Astrocyte (in vitro differentiated cells and primary cell): ENCODE results near the gene INPP5F. TPM values are rescaled to one million over a fixed set of nuclear protein-coding genes. Genes with fewer than 3 reads are reported as not detected.

ENCODE experiments used
- DNase-seq: peaks from one replicate; pipeline ENCODE4 v3.0.0-alpha.2; 2010; ENCODE audit warnings: low read depth
- FAIRE-seq: peaks from 2 replicates; lab custom pipeline; 2011; peaks lifted over from hg19 to GRCh38; lab: Jason Lieb, UNC
- H2AFZ ChIP-seq: 2 replicates; pipeline ENCODE4 v1.6.0; 2012; ENCODE audit warnings: low read depth, low read length, inconsistent platforms
- H3K27ac ChIP-seq: 2 replicates; pipeline ENCODE4 v1.5.1; 2011; ENCODE audit warnings: low read depth, low read length, inconsistent platforms
- H3K27me3 ChIP-seq: 2 replicates; pipeline ENCODE4 v1.6.0; 2011; ENCODE audit warnings: low read length, inconsistent platforms; ENCODE audit not compliant: insufficient read depth
- H3K36me3 ChIP-seq: 2 replicates; pipeline ENCODE4 v1.5.1; 2011; ENCODE audit warnings: low read length, inconsistent platforms; ENCODE audit not compliant: insufficient read depth
- H3K4me1 ChIP-seq: 2 replicates; pipeline ENCODE4 v1.5.1; 2011; ENCODE audit warnings: low read length, inconsistent platforms; ENCODE audit not compliant: insufficient read depth
- H3K4me2 ChIP-seq: 2 replicates; pipeline ENCODE4 v1.6.0; 2012; ENCODE audit warnings: low read length, inconsistent platforms
- H3K4me3 ChIP-seq: 2 replicates; pipeline ENCODE4 v1.5.1; 2011; ENCODE audit warnings: low read depth, mild to moderate bottlenecking, low read length, inconsistent platforms; ENCODE audit not compliant: insufficient read depth
- H3K79me2 ChIP-seq: 2 replicates; pipeline ENCODE4 v1.6.0; 2012; ENCODE audit warnings: mild to moderate bottlenecking, low read length, inconsistent platforms; ENCODE audit not compliant: insufficient read depth
- H3K9ac ChIP-seq: 2 replicates; pipeline ENCODE4 v1.6.0; 2012; ENCODE audit warnings: mild to moderate bottlenecking, low read length, inconsistent platforms
- H3K9me3 ChIP-seq: 2 replicates; pipeline ENCODE4 v1.5.1; 2012; ENCODE audit warnings: low read depth, mild to moderate bottlenecking, low read length, inconsistent platforms; ENCODE audit not compliant: insufficient read depth
- H4K20me1 ChIP-seq: 2 replicates; pipeline ENCODE4 v1.6.0; 2012; ENCODE audit warnings: low read length, inconsistent platforms; ENCODE audit not compliant: insufficient read depth
- H3K27ac Mint-ChIP-seq: one replicate; pipeline ENCODE4 v1.8.0; 2021; ENCODE audit warnings: mild to moderate bottlenecking, mixed read lengths; ENCODE audit not compliant: unreplicated experiment
- H3K27me3 Mint-ChIP-seq: one replicate; pipeline ENCODE4 v1.8.0; 2021; ENCODE audit warnings: low read depth, mixed read lengths; ENCODE audit not compliant: unreplicated experiment
- H3K36me3 Mint-ChIP-seq: one replicate; pipeline ENCODE4 v1.8.0; 2021; ENCODE audit warnings: low read depth, mixed read lengths; ENCODE audit not compliant: unreplicated experiment
- H3K4me1 Mint-ChIP-seq: one replicate; pipeline ENCODE4 v1.8.0; 2021; ENCODE audit warnings: low read depth, mixed read lengths; ENCODE audit not compliant: unreplicated experiment
- H3K4me3 Mint-ChIP-seq: one replicate; pipeline ENCODE4 v1.8.0; 2021; ENCODE audit warnings: mild to moderate bottlenecking, moderate library complexity, mixed read lengths; ENCODE audit not compliant: unreplicated experiment
- H3K9me3 Mint-ChIP-seq: one replicate; pipeline ENCODE4 v1.8.0; 2021; ENCODE audit warnings: mild to moderate bottlenecking, mixed read lengths; ENCODE audit not compliant: unreplicated experiment
- CTCF ChIP-seq: IDR thresholded peaks from 2 replicates; pipeline ENCODE4 v1.5.1; 2011; ENCODE audit warnings: low read depth, mild to moderate bottlenecking, inconsistent platforms, low read length, moderate library complexity; ENCODE audit not compliant: insufficient read depth
- EZH2 ChIP-seq: IDR thresholded peaks from 2 replicates; pipeline ENCODE4 v1.6.1; 2012; ENCODE audit warnings: mild to moderate bottlenecking, low read length, inconsistent platforms; ENCODE audit not compliant: insufficient read depth
- total RNA-seq: library from RNA; stranded (reverse); gene quantifications from 2 replicates; pipeline ENCODE4 v1.2.1, GENCODE V29; 2021

Gene INPP5F
- total RNA-seq, 1 donor from 2014 or later, result 101 TPM

- H3K4me1 ChIP-seq, result peaks cover 5% of the 10 kb centered on the region
- H3K4me3 ChIP-seq, result no peak overlapping the region
- Mint-ChIP-seq H3K27ac (no peak overlapping the region), H3K27me3 (peaks cover 2% of the 10 kb centered on the region), H3K4me3 (no peak overlapping the region), H3K4me1 (peaks cover 4% of the 10 kb centered on the region), H3K9me3 (peaks cover 11% of the 10 kb centered on the region), H3K36me3 (peaks cover 2% of the 10 kb centered on the region)
- no peak overlapping the region for H3K4me2 ChIP-seq
- no peak overlapping the region for H2AFZ ChIP-seq
- no peaks in the 10 kb centered on the region for H3K79me2 ChIP-seq
- DNase-seq, result no peak
- FAIRE-seq, result no peak
- no peaks in the 10 kb centered on the region for H3K27me3 ChIP-seq
- H4K20me1 ChIP-seq, result no peaks in the 10 kb centered on the region
- H3K36me3 ChIP-seq, result no peaks in the 10 kb centered on the region
- H3K9ac ChIP-seq, result no peak overlapping the region
- no peak overlapping the region for H3K27ac ChIP-seq
- TF ChIP-seq EZH2 (no peak), CTCF (no peak)
- H3K9me3 ChIP-seq, result peaks cover 3% of the 10 kb centered on the region
Measured at GRCh38 chr10:119702583-119702982, 23.3 kb upstream of the INPP5F start.

- no peaks in the 10 kb centered on the region for H3K27me3 ChIP-seq
- H3K4me1 ChIP-seq, result peaks cover 5% of the 10 kb centered on the region
- H3K9me3 Mint-ChIP-seq, result peaks cover 13% of the 10 kb centered on the region
- no peak overlapping the region for H3K27ac ChIP-seq
- peaks cover 4% of the 10 kb centered on the region for H3K4me1 Mint-ChIP-seq
- FAIRE-seq (no peak), DNase-seq (no peak)
- H3K4me3 Mint-ChIP-seq, result no peak overlapping the region
- TF ChIP-seq CTCF, result no peak
- TF ChIP-seq EZH2, result no peak
- H3K9me3 ChIP-seq, result peaks cover 3% of the 10 kb centered on the region
- H3K36me3 Mint-ChIP-seq, result peaks cover 2% of the 10 kb centered on the region
- H3K9ac ChIP-seq, result no peak overlapping the region
- no peaks in the 10 kb centered on the region for H3K79me2 ChIP-seq
- H4K20me1 ChIP-seq, result no peaks in the 10 kb centered on the region
- peaks cover 2% of the 10 kb centered on the region for H3K27me3 Mint-ChIP-seq
- no peak overlapping the region for H3K4me2 ChIP-seq
- H3K4me3 ChIP-seq, result no peak overlapping the region
- H2AFZ ChIP-seq, result no peak overlapping the region
- H3K27ac Mint-ChIP-seq, result no peak overlapping the region
- H3K36me3 ChIP-seq, result no peaks in the 10 kb centered on the region
Measured at GRCh38 chr10:119703903-119704508, 21.8 kb upstream of the INPP5F start.

GRCh38 chr10:119705434-119705831, 20.4 kb upstream of the INPP5F start:
- H3K79me2 ChIP-seq, result no peaks in the 10 kb centered on the region
- peaks cover 5% of the 10 kb centered on the region for H3K4me1 ChIP-seq
- peaks cover 2% of the 10 kb centered on the region for H3K27me3 Mint-ChIP-seq
- no peak for FAIRE-seq
- TF ChIP-seq EZH2, result no peak
- no peak for TF ChIP-seq CTCF
- H3K36me3 ChIP-seq, result no peaks in the 10 kb centered on the region
- peaks cover 16% of the 10 kb centered on the region for H3K9me3 Mint-ChIP-seq
- no peak overlapping the region for H2AFZ ChIP-seq
- H3K27ac Mint-ChIP-seq, result no peak overlapping the region
- H3K4me2 ChIP-seq, result no peak overlapping the region
- H3K4me3 ChIP-seq, result no peak overlapping the region
- no peak overlapping the region for H3K9ac ChIP-seq
- H3K36me3 Mint-ChIP-seq, result peaks cover 2% of the 10 kb centered on the region
- H3K27me3 ChIP-seq, result no peaks in the 10 kb centered on the region
- no peak overlapping the region for H3K27ac ChIP-seq
- H3K4me1 Mint-ChIP-seq, result peaks cover 4% of the 10 kb centered on the region
- H4K20me1 ChIP-seq, result no peaks in the 10 kb centered on the region
- no peak for DNase-seq
- H3K4me3 Mint-ChIP-seq, result no peak overlapping the region
- H3K9me3 ChIP-seq, result peaks cover 3% of the 10 kb centered on the region
